ENCODE measurements around the gene ZNF512B. TPM values are rescaled to one million over a fixed set of nuclear protein-coding genes. Genes with fewer than 3 reads are reported as not detected.

ZNF512B gene
- total and polyA plus RNA-seq, 2 donors (not counting 1 experiment from before 2014, with no cell fraction given), result 8.8 to 10.5 TPM

GRCh38 chr20:64006902-64007301, 37.2 kb upstream of the ZNF512B start:
- ATAC-seq (ENCODE audit: low read depth) (no peak), DNase-seq (no peak)
- Histone ChIP-seq H3K27ac (ENCODE audit: low read length in 2 of 2) (no peak overlapping the region), H2AFZ (ENCODE audit: insufficient read depth, low read depth, low read length, poor library complexity, severe bottlenecking) (no peak overlapping the region), H3K79me2 (ENCODE audit: control insufficient read depth, insufficient read depth, low read length) (peaks cover 55% of the 10 kb centered on the region), H3K4me2 (replicated peaks; ENCODE audit: low read depth, low read length, poor library complexity, severe bottlenecking) (no peak overlapping the region), H3K9me3 (ENCODE audit: control extremely low read depth in 1 of 3, control insufficient read depth in 2 of 3, insufficient read depth in 1 of 3, low read length in 2 of 3) (peaks cover 0 to 13% (median 0%) of the 10 kb centered on the region in 3 donors), H3K4me3 (ENCODE audit: control extremely low read depth in 1 of 5, extremely low read depth in 1 of 5, insufficient read depth in 1 of 5, low read depth in 2 of 5, low read length in 4 of 5) (no peak overlapping the region), H3K36me3 (replicated peaks in 1 of 2; ENCODE audit: control extremely low read depth in 1 of 2, control insufficient read depth in 1 of 2, extremely low read depth in 1 of 2, insufficient read depth in 2 of 2, low read length in 1 of 2) (peaks cover 3 to 71% of the 10 kb centered on the region in 2 experiments), H4K20me1 (ENCODE audit: control insufficient read depth, insufficient read depth, low read length, poor library complexity, severe bottlenecking) (peaks cover 73% of the 10 kb centered on the region), H3K4me1 (ENCODE audit: control insufficient read depth in 2 of 2, insufficient read depth in 2 of 2, low read length in 2 of 2) (peaks cover 0 to 6% of the 10 kb centered on the region in 2 donors), H3K27me3 (replicated peaks in 1 of 4; ENCODE audit: control extremely low read depth in 1 of 4, control insufficient read depth in 3 of 4, insufficient read depth in 4 of 4, low read length in 3 of 4) (no peaks in the 10 kb centered on the region), H3K9ac (ENCODE audit: low read length) (no peak overlapping the region)
- intact Hi-C loops (cut with micrococcal nuclease), result no loop called here
- no peak overlapping the region for H3K4me3 Mint-ChIP-seq
- TF ChIP-seq EZH2 (IDR thresholded peaks at IDR 0.05; ENCODE audit: borderline replicate concordance, insufficient read depth, low read depth, low read length, poor library complexity, severe bottlenecking) (no peak), CTCF (IDR thresholded peaks at IDR 0.05) (no peak)
- CTCF ChIA-PET, result no interaction called here
- H3K27ac Mint-ChIP-seq, result no peak overlapping the region
- POLR2A ChIA-PET, result no interaction called here
- WGBS (ENCODE audit: insufficient coverage), result 62% methylated on average over 3 of the region's 3 CpGs
- H3K9me3 Mint-ChIP-seq (ENCODE audit: insufficient read depth), result no peaks in the 10 kb centered on the region
- H3K27me3 Mint-ChIP-seq, result no peaks in the 10 kb centered on the region
- peaks cover 4% of the 10 kb centered on the region for H3K4me1 Mint-ChIP-seq

GRCh38 chr20:64006490-64006889, 36.8 kb upstream of the ZNF512B start:
- peaks cover 0 to 12% (median 0%) of the 10 kb centered on the region in 3 donors for H3K9me3 ChIP-seq (ENCODE audit: control extremely low read depth in 1 of 3, control insufficient read depth in 2 of 3, insufficient read depth in 1 of 3, low read length in 2 of 3)
- POLR2A ChIA-PET, result no interaction called here
- peaks cover 3 to 73% of the 10 kb centered on the region in 2 experiments for H3K36me3 ChIP-seq (replicated peaks in 1 of 2; ENCODE audit: control extremely low read depth in 1 of 2, control insufficient read depth in 1 of 2, extremely low read depth in 1 of 2, insufficient read depth in 2 of 2, low read length in 1 of 2)
- CTCF ChIA-PET, result no interaction called here
- H2AFZ ChIP-seq (ENCODE audit: insufficient read depth, low read depth, low read length, poor library complexity, severe bottlenecking), result no peak overlapping the region
- intact Hi-C loops (cut with micrococcal nuclease), result no loop called here
- no peak overlapping the region for H3K4me3 Mint-ChIP-seq
- no peak overlapping the region for H3K27ac ChIP-seq (ENCODE audit: low read length in 2 of 2)
- H3K79me2 ChIP-seq (ENCODE audit: control insufficient read depth, insufficient read depth, low read length), result peaks cover 59% of the 10 kb centered on the region
- no peak for ATAC-seq (ENCODE audit: low read depth)
- H4K20me1 ChIP-seq (ENCODE audit: control insufficient read depth, insufficient read depth, low read length, poor library complexity, severe bottlenecking), result peaks cover 73% of the 10 kb centered on the region
- H3K4me2 ChIP-seq (replicated peaks; ENCODE audit: low read depth, low read length, poor library complexity, severe bottlenecking), result no peak overlapping the region
- no peak overlapping the region for H3K27ac Mint-ChIP-seq
- H3K27me3 ChIP-seq (replicated peaks in 1 of 4; ENCODE audit: control extremely low read depth in 1 of 4, control insufficient read depth in 3 of 4, insufficient read depth in 4 of 4, low read length in 3 of 4), result no peaks in the 10 kb centered on the region
- peaks cover 6% of the 10 kb centered on the region for H3K4me1 Mint-ChIP-seq
- no peak for DNase-seq
- H3K4me1 ChIP-seq (ENCODE audit: control insufficient read depth in 2 of 2, insufficient read depth in 2 of 2, low read length in 2 of 2), result peaks cover 0 to 6% of the 10 kb centered on the region in 2 donors
- H3K9ac ChIP-seq (ENCODE audit: low read length), result no peak overlapping the region
- no peaks in the 10 kb centered on the region for H3K27me3 Mint-ChIP-seq
- 99% methylated on average over 10 of the region's 10 CpGs for WGBS (ENCODE audit: insufficient coverage)
- H3K9me3 Mint-ChIP-seq (ENCODE audit: insufficient read depth), result no peaks in the 10 kb centered on the region
- TF ChIP-seq CTCF (IDR thresholded peaks at IDR 0.05) (no peak), EZH2 (IDR thresholded peaks at IDR 0.05; ENCODE audit: borderline replicate concordance, insufficient read depth, low read depth, low read length, poor library complexity, severe bottlenecking) (no peak)
- H3K4me3 ChIP-seq (ENCODE audit: control extremely low read depth in 1 of 5, extremely low read depth in 1 of 5, insufficient read depth in 1 of 5, low read depth in 2 of 5, low read length in 4 of 5), result no peak overlapping the region

Data from B cell (primary cell).